ENCODE measurements around the gene VWCE.

The VWCE gene

GRCh38 chr11:61294717-61295595 is at the start of gene VWCE:
Gene VWCE (minus strand): TSS chr11:61295316. CDS start chr11:61295037, 279 bp downstream.
- DNase-seq (ENCODE audit: low spot score) = peak; percentile 88

GRCh38 chr11:61343792-61344745 is 49.0 kb upstream of the VWCE start:
- no peak for DNase-seq (ENCODE audit: low spot score)

GRCh38 chr11:61342207-61342803 is 47.2 kb upstream of the VWCE start:
- DNase-seq (ENCODE audit: low spot score) = no peak

GRCh38 chr11:61341706-61342105 is 46.6 kb upstream of the VWCE start:
- DNase-seq (ENCODE audit: low spot score) = no peak

GRCh38 chr11:61340979-61341378 is 45.9 kb upstream of the VWCE start:
- no peak for DNase-seq (ENCODE audit: low spot score)

GRCh38 chr11:61339490-61339878 is 44.4 kb upstream of the VWCE start:
- no peak for DNase-seq (ENCODE audit: low spot score)

GRCh38 chr11:61338783-61339489 is 43.8 kb upstream of the VWCE start:
- DNase-seq (ENCODE audit: low spot score) = no peak

GRCh38 chr11:61337706-61338470 is 42.8 kb upstream of the VWCE start:
- DNase-seq (ENCODE audit: low spot score) = no peak

GRCh38 chr11:61336171-61336935 is 41.2 kb upstream of the VWCE start:
- peak; percentile 89 for DNase-seq (ENCODE audit: low spot score)

GRCh38 chr11:61335355-61335710 is 40.2 kb upstream of the VWCE start:
- peak; percentile 36 for DNase-seq (ENCODE audit: low spot score)

GRCh38 chr11:61334434-61335354 is 39.6 kb upstream of the VWCE start:
- no peak for DNase-seq (ENCODE audit: low spot score)

GRCh38 chr11:61333550-61334433 is 38.7 kb upstream of the VWCE start:
- DNase-seq (ENCODE audit: low spot score) = no peak

GRCh38 chr11:61332797-61333549 is 37.9 kb upstream of the VWCE start, which contains the start of the genes DDB1 and TKFC:
Gene DDB1 (minus strand): TSS chr11:61333105. CDS start chr11:61332968, 137 bp downstream.
Gene TKFC (plus strand): TSS chr11:61333228. CDS start chr11:61334729, 1,501 bp downstream.
- DNase-seq (ENCODE audit: low spot score) = peak; percentile 92

GRCh38 chr11:61332281-61332796 is 37.2 kb upstream of the VWCE start:
- DNase-seq (ENCODE audit: low spot score) = peak; percentile 62

- DNase-seq (ENCODE audit: low spot score) = no peak
Measured at GRCh38 chr11:61331651-61332050, 36.5 kb upstream of the VWCE start.

- no peak for DNase-seq (ENCODE audit: low spot score)
Measured at GRCh38 chr11:61329871-61330270, 34.8 kb upstream of the VWCE start.

GRCh38 chr11:61328351-61328750 is 33.2 kb upstream of the VWCE start:
- no peak for DNase-seq (ENCODE audit: low spot score)

Measured in hematopoietic multipotent progenitor cell treated with erythropoietin and hydrocortisone succinate and interleukin-3 and kit ligand, for 17 days (in vitro differentiated cells).